CD4-positive, alpha-beta memory T cell (primary cell): ENCODE results near the gene MYO1B. TPM values are rescaled to one million over a fixed set of nuclear protein-coding genes. Genes with fewer than 3 reads are reported as not detected.

Source experiments
- CTCF ChIA-PET: fragments of 350-600 bp; sonication (Branson Sonifier 250); formaldehyde crosslinking; loops from one replicate; lab custom pipeline; 2021; ENCODE audit warnings: inconsistent platforms; ENCODE audit not compliant: partially characterized antibody; lab: Charles Lee
- POLR2A ChIA-PET: fragments of 350-600 bp; sonication (Branson Sonifier 250); formaldehyde crosslinking; loops from one replicate; lab custom pipeline; 2021; ENCODE audit not compliant: partially characterized antibody; lab: Charles Lee
- DNase-seq, 5 donors: peaks; one replicate each; pipeline versions ENCODE4 v3.0.0 to v3.0.0-alpha.2; 2020 to 2022; ENCODE audit warnings: mixed read lengths in 1 of 5
- H3K27ac ChIP-seq: one replicate; pipeline ENCODE4 v1.7.0; 2013; ENCODE audit warnings: low read depth, low read length
- H3K27me3 ChIP-seq: 2 replicates; pipeline ENCODE4 v1.7.0; 2013; ENCODE audit warnings: mild to moderate bottlenecking, low read length, moderate library complexity; ENCODE audit not compliant: insufficient read depth
- H3K36me3 ChIP-seq: 2 replicates; pipeline ENCODE4 v1.7.0; 2013; ENCODE audit warnings: mild to moderate bottlenecking, low read length, moderate library complexity; ENCODE audit not compliant: insufficient read depth
- H3K4me1 ChIP-seq: 2 replicates; pipeline ENCODE4 v1.7.0; 2013; ENCODE audit warnings: mild to moderate bottlenecking, low read length, moderate library complexity; ENCODE audit not compliant: insufficient read depth
- H3K4me3 ChIP-seq, 2 donors: one replicate each; pipeline ENCODE4 v1.7.0; 2013; ENCODE audit warnings: low read length in 2 of 2, mild to moderate bottlenecking in 1 of 2
- H3K9me3 ChIP-seq, 2 donors: one replicate each; pipeline ENCODE4 v1.7.0; 2013; ENCODE audit warnings: low read length in 2 of 2, control low read depth in 1 of 2; ENCODE audit not compliant: control insufficient read depth in 1 of 2
- H3K27ac Mint-ChIP-seq, 7 donors: one replicate each; pipeline ENCODE4 v1.8.0; 2020 to 2021; ENCODE audit warnings: mixed read lengths in 7 of 7, mild to moderate bottlenecking in 6 of 7, inconsistent platforms in 3 of 7, moderate library complexity in 3 of 7
- H3K27me3 Mint-ChIP-seq, 2 donors: one replicate each; pipeline ENCODE4 v1.8.0; 2020 to 2021; ENCODE audit warnings: mixed read lengths in 2 of 2
- H3K36me3 Mint-ChIP-seq, 2 donors: one replicate each; pipeline ENCODE4 v1.8.0; 2020 to 2021; ENCODE audit warnings: mixed read lengths in 2 of 2, inconsistent platforms in 1 of 2, mild to moderate bottlenecking in 1 of 2
- H3K4me1 Mint-ChIP-seq, 4 donors: one replicate each; pipeline ENCODE4 v1.8.0; 2020 to 2021; ENCODE audit warnings: mixed read lengths in 4 of 4, mild to moderate bottlenecking in 1 of 4
- H3K4me3 Mint-ChIP-seq, 8 donors: one replicate each; pipeline ENCODE4 v1.8.0; 2020 to 2021; ENCODE audit warnings: mixed read lengths in 8 of 8, mild to moderate bottlenecking in 7 of 8, moderate library complexity in 6 of 8, inconsistent platforms in 3 of 8
- H3K9me3 Mint-ChIP-seq, 8 donors: one replicate each; pipeline ENCODE4 v1.8.0; 2020 to 2021; ENCODE audit warnings: mixed read lengths in 8 of 8, mild to moderate bottlenecking in 5 of 8, inconsistent platforms in 3 of 8, moderate library complexity in 1 of 8
- intact Hi-C: fragments of 100-400 bp; cut with micrococcal nuclease; formaldehyde crosslinking; loops from one replicate; pipeline ENCODE4 v1.15.1; 2023
- polyA plus RNA-seq, 2 donors: library from polyadenylated mRNA; unstranded; fragments of 300-500 nt; fragmentation: Illumina TruSeq; gene quantifications; one replicate each; pipeline ENCODE4 v1.2.3, GENCODE V29; 2021
- total RNA-seq, 2 experiments: library from RNA; stranded (reverse); gene quantifications; one replicate each; pipeline ENCODE4 v1.2.3, GENCODE V29; 2021

MYO1B gene
- total and polyA plus RNA-seq, 4 experiments from 2014 or later, result 0.12 to 0.38 (median 0.17) TPM

GRCh38 chr2:191318729-191319078, 73.5 kb downstream of the MYO1B start:
- H3K4me3 ChIP-seq, result no peak overlapping the region
- CTCF ChIA-PET, result no interaction called here

GRCh38 chr2:191319186-191319585, 74.0 kb downstream of the MYO1B start:
- Histone ChIP-seq H3K4me3 (no peak overlapping the region), H3K36me3 (no peaks in the 10 kb centered on the region), H3K27me3 (no peaks in the 10 kb centered on the region), H3K27ac (no peak overlapping the region), H3K9me3 (no peaks in the 10 kb centered on the region), H3K4me1 (peaks cover 13% of the 10 kb centered on the region)
- H3K27me3 Mint-ChIP-seq, result peaks cover 0 to 9% of the 10 kb centered on the region in 2 donors
- ChIA-PET POLR2A (no interaction called here), CTCF (no interaction called here)
- no peak overlapping the region for H3K27ac Mint-ChIP-seq
- no peak for DNase-seq
- intact Hi-C loops, result no loop called here
- no peak overlapping the region for H3K4me3 Mint-ChIP-seq
- H3K9me3 Mint-ChIP-seq, result peaks cover 0 to 3% (median 0%) of the 10 kb centered on the region in 8 donors
- H3K4me1 Mint-ChIP-seq, result peaks cover 12 to 21% (median 13%) of the 10 kb centered on the region in 4 donors
- H3K36me3 Mint-ChIP-seq, result no peaks in the 10 kb centered on the region

More at GRCh38 chr2:191318729-191319078, 73.5 kb downstream of the MYO1B start:
- Mint-ChIP-seq H3K27ac (no peak overlapping the region), H3K27me3 (peaks cover 0 to 9% of the 10 kb centered on the region in 2 donors), H3K4me1 (peaks cover 12 to 21% (median 13%) of the 10 kb centered on the region in 4 donors), H3K36me3 (no peaks in the 10 kb centered on the region), H3K9me3 (peaks cover 0 to 3% (median 0%) of the 10 kb centered on the region in 8 donors), H3K4me3 (no peak overlapping the region)
- Histone ChIP-seq H3K27me3 (no peaks in the 10 kb centered on the region), H3K27ac (no peak overlapping the region), H3K9me3 (no peaks in the 10 kb centered on the region), H3K4me1 (peaks cover 13% of the 10 kb centered on the region), H3K36me3 (no peaks in the 10 kb centered on the region)
- DNase-seq, result no peak
- POLR2A ChIA-PET, result no interaction called here
- intact Hi-C loops, result no loop called here

GRCh38 chr2:191320881-191321280, 75.7 kb downstream of the MYO1B start:
- peaks cover 3 to 12% of the 10 kb centered on the region in 2 donors for H3K27me3 Mint-ChIP-seq
- no peak overlapping the region for H3K27ac Mint-ChIP-seq
- POLR2A ChIA-PET, result no interaction called here
- Histone ChIP-seq H3K27me3 (no peaks in the 10 kb centered on the region), H3K27ac (no peak overlapping the region), H3K36me3 (no peaks in the 10 kb centered on the region), H3K4me3 (no peak overlapping the region), H3K9me3 (no peaks in the 10 kb centered on the region), H3K4me1 (peaks cover 13% of the 10 kb centered on the region)
- peaks cover 0 to 4% (median 2%) of the 10 kb centered on the region in 8 donors for H3K9me3 Mint-ChIP-seq
- DNase-seq, result no peak
- intact Hi-C loops, result no loop called here
- H3K4me1 Mint-ChIP-seq, result peaks cover 12 to 21% (median 13%) of the 10 kb centered on the region in 4 donors
- H3K36me3 Mint-ChIP-seq, result no peaks in the 10 kb centered on the region
- H3K4me3 Mint-ChIP-seq, result no peak overlapping the region
- CTCF ChIA-PET, result no interaction called here

GRCh38 chr2:191321861-191322662, 76.9 kb downstream of the MYO1B start:
- peaks cover 0 to 4% (median 2%) of the 10 kb centered on the region in 8 donors for H3K9me3 Mint-ChIP-seq
- intact Hi-C loops, result no loop called here
- H3K9me3 ChIP-seq, result no peaks in the 10 kb centered on the region
- no peaks in the 10 kb centered on the region for H3K27me3 ChIP-seq
- peaks cover 13% of the 10 kb centered on the region for H3K4me1 ChIP-seq
- CTCF ChIA-PET, result interaction anchor here (1.0 to 1.5 kb wide), 2 partner anchors 16 to 19 kb away, joined by 3 to 5 read pairs; no protein-coding TSS in a partner anchor
- H3K27ac Mint-ChIP-seq, result peak overlapping the region in 2 of 7 donors; percentile 21 to 52
- no peak overlapping the region for H3K4me3 ChIP-seq
- peaks cover 4 to 9% of the 10 kb centered on the region in 2 donors for H3K27me3 Mint-ChIP-seq
- POLR2A ChIA-PET, result no interaction called here
- peaks cover 12 to 21% (median 13%) of the 10 kb centered on the region in 4 donors for H3K4me1 Mint-ChIP-seq
- peak overlapping the region in 2 of 8 donors; percentile 1 to 6 for H3K4me3 Mint-ChIP-seq
- no peaks in the 10 kb centered on the region for H3K36me3 ChIP-seq
- no peak overlapping the region for H3K27ac ChIP-seq
- H3K36me3 Mint-ChIP-seq, result no peaks in the 10 kb centered on the region
- DNase-seq, result peak in 4 of 5 donors; percentile 9 to 28 (median 22)

- no peak overlapping the region for H3K27ac Mint-ChIP-seq
- POLR2A ChIA-PET, result no interaction called here
- no peak for DNase-seq
- no peaks in the 10 kb centered on the region for H3K9me3 ChIP-seq
- H3K4me3 ChIP-seq, result no peak overlapping the region
- CTCF ChIA-PET, result interaction anchor here (1.0 kb wide), 1 partner anchor 15 kb away, joined by 3 read pairs; no protein-coding TSS in a partner anchor
- H3K36me3 ChIP-seq, result no peaks in the 10 kb centered on the region
- no peak overlapping the region for H3K27ac ChIP-seq
- peaks cover 4 to 9% of the 10 kb centered on the region in 2 donors for H3K27me3 Mint-ChIP-seq
- no peaks in the 10 kb centered on the region for H3K27me3 ChIP-seq
- no peaks in the 10 kb centered on the region for H3K36me3 Mint-ChIP-seq
- peaks cover 0 to 4% (median 2%) of the 10 kb centered on the region in 8 donors for H3K9me3 Mint-ChIP-seq
- intact Hi-C loops, result no loop called here
- H3K4me1 ChIP-seq, result peaks cover 13% of the 10 kb centered on the region
- H3K4me1 Mint-ChIP-seq, result peaks cover 12 to 21% (median 13%) of the 10 kb centered on the region in 4 donors
- H3K4me3 Mint-ChIP-seq, result no peak overlapping the region
Measured at GRCh38 chr2:191322828-191323506, 77.8 kb downstream of the MYO1B start.

GRCh38 chr2:191325651-191326365, 80.6 kb downstream of the MYO1B start:
- no peak for DNase-seq
- Histone ChIP-seq H3K9me3 (no peaks in the 10 kb centered on the region), H3K27me3 (no peaks in the 10 kb centered on the region), H3K4me3 (no peak overlapping the region), H3K36me3 (no peaks in the 10 kb centered on the region), H3K4me1 (peaks cover 13% of the 10 kb centered on the region), H3K27ac (no peak overlapping the region)
- peaks cover 0 to 6% (median 2%) of the 10 kb centered on the region in 8 donors for H3K9me3 Mint-ChIP-seq
- H3K36me3 Mint-ChIP-seq, result no peaks in the 10 kb centered on the region
- H3K4me1 Mint-ChIP-seq, result peaks cover 12 to 21% (median 13%) of the 10 kb centered on the region in 4 donors
- peaks cover 3 to 8% of the 10 kb centered on the region in 2 donors for H3K27me3 Mint-ChIP-seq
- no peak overlapping the region for H3K27ac Mint-ChIP-seq
- no peak overlapping the region for H3K4me3 Mint-ChIP-seq
- intact Hi-C loops, result no loop called here
- ChIA-PET POLR2A (no interaction called here), CTCF (interaction anchor here (0.7 kb wide), 1 partner anchor 8 kb away, joined by 3 read pairs; no protein-coding TSS in a partner anchor)
